ENCODE data around the gene TIMM10.
"Not testable (repeated sequence)": the region's sequence is repeated elsewhere in the genome, so short reads cannot be mapped to it uniquely, and the experiment has no call there.

TIMM10 gene

DNA sequence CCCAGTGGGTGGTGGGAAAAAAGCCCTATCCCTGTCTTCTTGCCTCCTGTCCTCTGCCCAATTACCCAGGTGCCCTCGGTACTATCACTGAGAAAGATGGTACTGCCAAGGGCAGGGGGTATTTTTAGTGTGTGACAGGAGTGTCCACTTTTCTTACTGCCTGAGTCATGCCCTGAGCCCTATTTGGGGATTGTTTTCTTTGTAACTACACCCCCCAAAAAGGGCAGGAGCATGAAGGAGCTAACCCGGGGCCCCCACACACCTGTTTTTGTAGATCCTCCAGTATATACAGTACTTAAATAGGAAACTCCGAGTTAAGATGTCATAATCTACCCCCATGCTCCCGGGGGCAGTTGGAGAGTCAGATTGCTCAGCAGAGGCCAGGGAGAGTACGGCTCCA is 10.6 kb upstream of the TIMM10 start:
- no peak for DNase-seq (ENCODE audit: low read depth)

DNA sequence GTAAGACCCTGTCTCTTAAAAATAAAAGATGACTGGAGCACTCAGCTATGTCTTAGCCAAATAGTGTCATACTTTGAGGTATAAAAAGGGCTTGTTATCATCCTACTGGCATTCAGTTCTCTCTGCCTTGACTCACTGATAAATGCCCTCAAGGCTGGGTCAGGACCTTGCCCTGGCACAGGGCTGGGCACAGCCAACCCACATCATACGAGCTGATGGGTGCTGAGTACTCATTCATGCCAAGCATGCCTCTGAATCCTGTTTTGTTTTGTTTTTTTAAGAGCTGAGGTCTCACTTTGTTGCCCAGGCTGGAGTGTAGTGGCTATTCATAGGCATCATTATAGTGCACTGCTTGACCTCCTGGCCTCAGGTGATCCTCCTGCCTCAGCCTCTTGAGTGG is 8.8 kb upstream of the TIMM10 start:
- DNase-seq (ENCODE audit: low read depth) = no peak

DNA sequence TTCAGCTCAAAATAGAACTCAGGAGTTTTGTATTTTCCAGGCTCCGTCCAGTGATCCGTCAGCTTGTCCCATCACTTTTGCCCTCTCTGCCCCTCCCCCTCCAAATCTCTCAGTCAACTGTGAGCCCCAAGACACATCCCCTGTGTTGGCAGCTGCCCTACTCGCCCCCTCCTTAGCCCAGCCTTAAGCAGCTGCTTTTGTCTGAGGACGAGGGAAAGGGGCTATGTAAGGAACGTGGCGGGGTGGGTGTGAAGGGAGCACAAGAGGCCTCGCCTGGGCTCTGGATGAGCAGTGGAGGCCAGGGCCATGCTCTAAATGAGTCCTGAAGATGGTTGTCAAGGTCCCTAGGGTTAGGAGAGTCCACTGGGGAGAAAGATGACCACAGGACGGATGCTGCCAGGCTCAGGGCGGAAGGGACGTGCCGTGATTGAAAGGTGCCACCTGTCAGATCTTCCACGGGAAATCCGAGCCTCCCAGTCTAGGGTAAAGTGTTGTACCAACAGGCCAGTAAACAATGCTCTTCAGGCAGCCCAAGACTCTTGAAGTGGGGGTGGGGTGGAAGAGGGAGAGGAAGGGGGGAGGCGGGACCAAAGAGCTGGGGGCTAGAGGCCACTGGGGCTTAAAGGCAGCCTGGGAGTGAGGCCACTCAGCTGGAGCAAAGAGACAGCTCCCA is 6.5 kb upstream of the TIMM10 start, which contains the start of gene SMTNL1:
TSS of gene SMTNL1 (plus strand) at position 649 of the 673 bp plus-strand sequence. CDS start 5,048 bp downstream, outside the sequence.
- no peak for DNase-seq (ENCODE audit: low read depth)

DNA sequence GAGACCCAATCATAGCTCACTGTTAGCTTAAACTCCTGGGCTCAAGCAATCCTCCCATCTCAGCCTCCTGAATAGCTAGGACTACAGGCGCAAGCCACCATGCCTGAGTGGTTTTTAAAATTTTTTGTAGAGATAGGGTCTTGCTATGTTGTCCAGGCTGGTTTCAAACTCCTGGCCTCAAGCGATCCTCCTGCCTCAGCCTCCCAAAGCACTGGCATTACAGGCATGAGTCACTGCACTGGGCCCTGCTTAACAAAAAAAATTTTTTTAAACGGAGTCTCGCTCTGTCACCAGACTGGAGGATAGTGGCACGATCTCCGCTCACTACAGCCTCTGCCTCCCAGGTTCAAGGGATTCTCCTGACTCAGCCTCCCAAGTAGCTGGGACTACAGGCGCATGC is 3.9 kb upstream of the TIMM10 start:
- DNase-seq (ENCODE audit: low read depth) = not testable (repeated sequence)

DNA sequence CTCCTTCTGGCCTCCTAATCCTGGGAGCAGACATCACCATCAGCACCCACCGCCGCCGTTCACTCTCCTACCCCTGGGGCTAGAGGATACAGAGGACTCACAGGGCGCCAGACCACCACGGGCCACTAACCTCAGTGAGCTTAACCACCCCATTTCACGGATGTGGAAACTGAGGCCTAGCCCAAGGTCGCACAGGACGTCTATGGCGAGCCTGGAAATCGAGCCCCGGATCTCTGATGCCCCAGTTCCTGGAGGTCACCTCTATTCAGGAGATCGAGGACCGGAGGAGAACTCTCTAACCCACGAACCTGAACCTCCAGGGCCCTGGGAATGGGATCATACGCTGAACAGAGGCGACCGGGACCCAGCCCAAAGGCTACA is 349 bp downstream of the TIMM10 start:
- DNase-seq (ENCODE audit: low read depth) = no peak

DNA sequence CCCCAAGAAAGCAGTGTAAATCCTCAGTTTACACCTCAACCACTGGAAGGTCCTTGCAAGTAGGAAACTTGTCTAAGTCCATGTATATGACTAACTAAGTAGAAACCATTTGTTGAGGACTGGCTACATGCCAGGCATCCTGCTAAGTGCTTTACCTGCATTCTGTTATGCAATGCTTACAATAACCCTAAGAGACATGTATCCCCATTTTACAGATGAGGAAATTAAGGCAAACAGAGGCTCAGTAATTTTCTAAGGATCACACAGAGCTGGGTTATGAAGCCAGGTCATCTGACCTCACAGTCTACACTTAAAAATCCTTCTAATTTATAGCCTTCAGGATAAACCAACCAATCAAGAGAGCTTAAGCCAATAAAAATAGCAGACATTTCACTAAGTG is 1.5 kb downstream of the TIMM10 start:
- DNase-seq (ENCODE audit: low read depth) = no peak

DNA sequence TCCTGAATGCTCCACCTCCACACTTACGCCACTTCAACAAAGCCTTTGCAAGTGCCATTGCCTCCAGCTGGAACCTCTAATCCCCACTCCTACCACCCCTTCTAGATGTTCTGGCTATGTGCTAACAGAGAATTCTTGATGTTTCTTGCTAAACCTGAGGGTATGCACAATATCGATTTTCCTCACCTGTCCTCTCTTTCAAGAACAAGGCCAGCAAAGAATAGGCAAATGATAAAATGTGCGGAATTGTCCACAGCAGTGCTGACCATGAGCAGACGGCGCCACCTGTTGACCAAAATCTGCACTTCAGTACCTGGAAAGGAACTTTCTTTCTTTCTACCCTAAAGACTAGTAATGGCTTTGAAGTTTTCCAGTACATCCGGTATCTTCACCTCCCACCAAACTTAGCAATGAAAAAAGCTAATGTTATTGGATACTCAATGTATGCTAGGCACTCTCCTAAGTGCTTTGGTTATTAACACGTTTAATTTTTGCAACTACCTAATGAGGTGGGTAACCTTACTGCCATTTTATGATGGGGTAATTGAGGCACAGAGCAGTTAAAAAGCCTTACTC is 3.4 kb downstream of the TIMM10 start:
- no peak for DNase-seq (ENCODE audit: low read depth)

DNA sequence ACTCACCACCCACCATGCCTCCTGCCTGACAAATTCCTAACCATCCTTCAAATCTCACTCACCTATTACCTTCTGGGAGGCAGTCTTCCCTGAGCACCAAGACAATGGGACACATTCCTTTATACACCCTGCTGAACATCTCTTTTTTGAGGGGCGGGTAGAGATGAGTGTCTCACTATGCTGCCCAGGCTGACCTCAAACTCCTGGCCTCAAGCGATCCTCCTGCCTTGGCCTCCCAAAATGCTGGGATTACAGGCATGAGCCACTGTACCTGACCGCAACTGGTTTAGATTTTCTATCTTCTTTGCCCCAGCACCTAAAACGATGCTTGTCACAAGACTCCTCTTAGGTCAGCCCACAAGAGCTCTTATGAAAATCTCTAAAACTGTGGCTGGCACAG is 7.1 kb downstream of the TIMM10 start:
- no peak for DNase-seq (ENCODE audit: low read depth)

DNA sequence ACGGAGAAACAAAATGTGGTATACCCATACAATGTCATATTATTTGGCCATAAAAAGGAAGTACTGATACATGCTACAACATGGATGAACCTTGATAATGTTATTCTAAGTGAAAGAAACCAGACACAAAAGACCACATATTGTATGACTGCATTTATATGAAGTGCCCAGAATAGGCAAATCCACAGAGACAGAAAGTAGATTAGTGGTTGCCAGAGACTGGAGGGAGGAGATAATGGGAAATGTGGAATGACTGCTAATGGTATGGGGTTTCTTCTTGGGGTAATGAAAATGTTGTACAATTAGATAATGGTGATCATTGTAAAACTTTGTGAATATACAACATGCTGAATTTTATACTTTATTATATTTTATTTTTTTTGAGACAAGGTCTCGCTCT is 9.4 kb downstream of the TIMM10 start:
- DNase-seq (ENCODE audit: low read depth) = no peak

DNA sequence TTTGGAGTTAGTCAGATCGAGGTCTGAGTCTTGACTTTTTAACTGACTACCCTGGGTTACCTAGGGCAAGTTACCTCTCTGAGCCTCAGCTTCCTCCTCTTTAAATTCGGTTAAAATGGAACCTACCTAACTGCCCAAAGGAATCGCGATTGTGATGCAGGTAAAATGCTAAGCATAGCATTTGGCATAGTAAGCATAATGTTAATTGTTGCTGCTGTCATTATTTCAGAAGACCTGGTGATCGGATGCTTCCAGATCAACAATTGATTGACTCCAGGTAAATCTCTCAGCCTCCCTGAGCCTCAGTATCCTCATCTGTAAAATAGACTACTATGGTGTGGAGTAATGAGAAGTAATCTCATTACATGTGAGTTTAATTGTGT is 14.5 kb downstream of the TIMM10 start:
- no peak for DNase-seq (ENCODE audit: low read depth)

DNA sequence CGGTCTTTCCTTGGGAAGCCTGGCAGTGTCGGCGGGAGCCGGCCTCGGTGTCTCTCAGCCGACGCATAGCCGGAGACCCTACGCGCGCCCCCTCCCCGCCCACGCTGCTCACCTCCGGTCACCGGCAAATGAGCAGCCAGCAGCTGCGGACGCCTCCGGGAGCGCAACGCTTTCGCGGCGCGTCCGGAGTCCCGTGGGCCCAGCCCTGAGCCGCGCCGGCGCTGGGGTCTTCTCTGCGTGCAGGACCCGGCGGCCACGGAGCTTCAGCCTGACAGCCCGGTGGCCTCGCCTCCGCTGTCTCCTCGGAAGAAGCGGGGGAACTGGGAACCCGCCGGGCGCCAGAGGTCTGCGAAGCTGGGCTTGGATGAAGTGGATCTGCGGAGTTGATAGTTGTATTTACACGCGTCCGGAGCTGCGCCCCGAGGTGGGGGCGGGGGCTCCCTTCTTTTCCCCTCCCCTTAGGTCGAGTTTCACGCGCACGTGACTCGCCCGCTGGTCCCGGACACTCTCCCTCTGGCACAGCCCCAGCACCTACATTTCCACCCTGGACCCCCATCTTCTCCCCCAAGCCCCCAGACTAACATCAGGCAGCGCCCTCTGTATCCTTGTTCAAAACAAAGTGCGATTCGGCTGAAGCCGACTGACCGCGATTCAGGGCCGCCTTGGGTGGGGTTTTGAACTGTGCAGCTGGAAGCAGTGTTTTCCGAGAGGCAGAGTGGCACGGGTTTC is 15.1 kb downstream of the TIMM10 start, which contains the start of gene SLC43A1:
TSS of gene SLC43A1 (minus strand) at position 371 of the 729 bp plus-strand sequence. CDS start 1,591 bp downstream, outside the sequence.
- no peak for DNase-seq (ENCODE audit: low read depth)

DNA sequence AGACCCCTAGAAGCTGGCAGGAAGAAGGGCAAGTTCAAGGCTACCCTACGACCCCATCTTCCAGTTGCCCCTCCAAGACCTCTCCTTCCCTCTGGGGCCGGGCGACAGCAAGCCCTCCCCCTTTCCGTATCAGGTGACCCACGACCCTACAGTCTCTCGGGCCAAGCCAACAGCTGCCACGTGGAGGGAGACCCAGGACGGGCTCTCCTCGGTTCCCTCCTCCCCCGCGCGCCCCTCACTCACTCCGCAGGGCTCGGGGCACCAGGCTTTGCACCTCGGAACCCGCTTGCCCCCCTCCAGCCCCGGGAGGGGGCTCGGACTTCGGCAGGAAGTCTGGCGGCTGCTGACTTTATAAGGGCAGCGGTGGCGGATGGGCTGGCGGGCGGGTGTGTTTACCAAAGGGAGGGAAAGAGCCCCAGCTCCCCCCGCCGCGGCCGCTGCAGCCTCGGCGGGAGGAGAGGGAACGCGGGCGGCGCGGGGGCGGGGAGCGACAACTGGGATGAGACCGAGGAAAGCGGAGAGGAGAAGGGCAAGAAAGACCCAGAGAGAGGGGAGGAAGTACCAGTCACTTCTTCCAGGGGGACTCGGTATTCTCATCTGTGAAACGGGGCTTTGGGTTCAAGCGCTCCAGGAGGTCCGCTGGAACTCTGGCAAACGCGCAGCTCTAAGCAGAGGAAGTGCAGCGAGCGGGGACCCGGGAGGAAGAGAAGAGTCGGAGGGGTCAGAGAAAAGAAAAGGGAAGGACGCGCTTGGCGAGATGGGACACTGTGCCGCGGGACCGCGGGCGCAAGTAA is 15.8 kb downstream of the TIMM10 start:
- no peak for DNase-seq (ENCODE audit: low read depth)

DNA sequence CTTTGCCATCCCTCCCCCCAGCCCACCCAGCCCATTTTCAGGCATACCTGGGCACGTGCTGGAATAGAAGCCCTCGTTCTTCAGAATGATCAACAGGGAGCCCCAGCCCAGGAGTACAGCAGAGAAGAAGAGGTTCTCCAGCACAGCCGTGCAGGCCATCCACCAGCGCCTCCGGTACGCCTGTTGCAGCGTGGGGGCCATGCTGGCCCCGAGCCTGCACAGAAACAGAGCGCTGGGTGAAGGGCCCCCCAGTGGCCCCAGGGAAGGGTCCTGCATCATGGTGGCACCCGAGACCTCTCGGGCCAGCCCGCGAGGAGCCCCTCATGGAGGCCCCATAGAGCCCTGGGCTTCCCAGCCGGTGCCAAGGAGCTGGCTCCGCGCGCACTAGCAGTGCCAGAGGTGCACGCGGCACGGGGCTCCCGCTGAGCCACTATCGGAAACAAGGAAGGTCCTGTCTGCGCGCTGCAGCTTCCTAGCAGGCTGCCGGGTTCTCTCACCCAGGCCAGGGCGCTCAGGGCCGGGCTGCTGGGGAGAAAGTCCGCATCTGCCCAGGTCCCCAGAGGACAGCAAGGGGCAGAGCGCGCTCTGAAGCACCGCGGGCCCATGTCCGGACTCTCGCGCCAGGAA is 16.5 kb downstream of the TIMM10 start:
- DNase-seq (ENCODE audit: low read depth) = no peak

DNA sequence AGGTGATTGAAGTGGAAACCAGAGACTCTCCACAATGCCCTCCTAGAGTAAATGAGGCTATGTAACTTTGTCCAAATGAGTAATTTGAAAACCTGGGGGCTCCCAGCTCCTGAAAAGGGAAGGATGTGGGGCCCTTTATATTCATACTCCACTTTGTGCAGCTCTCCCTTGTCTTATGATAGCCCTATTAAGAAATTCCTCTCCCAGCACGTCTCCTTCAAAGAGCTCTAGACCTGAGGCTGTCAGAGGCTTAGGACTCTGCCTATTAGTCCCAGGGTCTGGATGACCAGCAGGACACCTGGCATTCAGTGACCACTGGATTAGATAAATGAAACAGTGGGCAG is 17.1 kb downstream of the TIMM10 start:
- no peak for DNase-seq (ENCODE audit: low read depth)

DNA sequence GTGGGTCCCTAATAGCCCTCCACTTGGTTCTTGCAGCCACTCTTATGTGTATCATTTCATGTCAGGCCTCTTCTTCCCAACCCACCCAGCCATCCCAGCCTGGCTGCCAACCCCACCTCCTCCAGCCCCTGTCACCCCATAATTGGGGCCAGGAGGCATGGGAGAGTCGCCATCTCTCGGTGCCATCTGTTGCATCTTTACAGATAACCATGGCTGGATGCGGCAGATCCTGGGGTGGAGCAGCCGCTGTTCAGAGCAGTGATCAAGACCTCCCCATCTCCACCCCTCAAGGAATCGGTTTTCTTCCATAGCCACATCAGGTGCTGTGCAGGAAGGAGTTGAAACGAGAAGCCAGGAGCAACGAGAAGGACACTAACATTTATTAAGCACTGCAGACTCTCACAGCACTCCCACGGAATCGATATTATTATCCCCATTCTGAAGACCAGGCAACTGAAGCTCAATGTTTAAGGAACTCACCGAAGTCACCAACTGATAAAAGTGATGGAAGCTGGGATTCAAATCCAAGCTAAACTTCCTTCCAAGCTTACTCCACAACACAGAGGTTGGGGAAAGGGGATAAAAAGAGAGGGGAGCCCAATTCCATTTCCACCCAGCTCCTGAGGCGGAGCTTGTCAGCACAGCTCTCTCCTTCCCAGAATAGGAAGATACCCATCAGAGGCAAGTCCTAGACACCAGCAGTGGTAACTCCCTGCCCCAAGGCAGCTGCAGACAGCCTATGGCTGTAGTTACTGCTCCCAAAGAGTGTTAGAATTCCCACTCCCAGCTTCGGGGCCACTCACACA is 17.7 kb downstream of the TIMM10 start:
- no peak for DNase-seq (ENCODE audit: low read depth)

DNA sequence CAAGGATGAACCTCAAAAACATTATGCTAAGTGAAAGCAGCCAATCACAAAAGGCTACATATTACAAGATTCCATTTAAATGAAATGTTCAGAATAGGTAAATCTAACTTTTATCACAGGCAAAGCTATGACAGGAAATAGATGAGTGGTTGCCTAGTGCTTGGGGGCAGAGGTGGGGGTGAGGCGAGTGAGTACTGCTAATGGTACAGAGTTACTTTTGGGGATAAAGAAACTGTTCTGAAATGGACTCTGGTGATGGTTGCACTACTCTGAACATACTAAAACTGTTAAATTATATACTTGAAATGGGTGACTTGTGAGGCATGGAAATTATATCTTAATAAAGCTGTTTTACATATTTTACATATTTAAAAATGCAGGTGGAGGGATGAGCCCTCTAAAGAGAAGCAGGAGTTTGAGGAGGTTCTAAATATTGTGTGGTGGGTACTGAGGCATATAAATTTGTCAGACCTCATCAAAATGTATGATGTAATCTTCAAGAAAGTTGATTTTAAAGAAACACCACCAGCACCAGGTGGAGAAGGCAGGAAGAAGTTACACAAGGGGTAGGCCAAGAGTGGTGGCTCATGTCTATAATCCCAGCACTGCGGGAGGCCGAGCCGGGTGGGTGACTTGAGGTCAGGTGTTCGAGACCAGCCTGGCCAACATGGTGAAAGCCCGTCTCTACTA is 18.7 kb downstream of the TIMM10 start:
- no peak for DNase-seq (ENCODE audit: low read depth)

DNA sequence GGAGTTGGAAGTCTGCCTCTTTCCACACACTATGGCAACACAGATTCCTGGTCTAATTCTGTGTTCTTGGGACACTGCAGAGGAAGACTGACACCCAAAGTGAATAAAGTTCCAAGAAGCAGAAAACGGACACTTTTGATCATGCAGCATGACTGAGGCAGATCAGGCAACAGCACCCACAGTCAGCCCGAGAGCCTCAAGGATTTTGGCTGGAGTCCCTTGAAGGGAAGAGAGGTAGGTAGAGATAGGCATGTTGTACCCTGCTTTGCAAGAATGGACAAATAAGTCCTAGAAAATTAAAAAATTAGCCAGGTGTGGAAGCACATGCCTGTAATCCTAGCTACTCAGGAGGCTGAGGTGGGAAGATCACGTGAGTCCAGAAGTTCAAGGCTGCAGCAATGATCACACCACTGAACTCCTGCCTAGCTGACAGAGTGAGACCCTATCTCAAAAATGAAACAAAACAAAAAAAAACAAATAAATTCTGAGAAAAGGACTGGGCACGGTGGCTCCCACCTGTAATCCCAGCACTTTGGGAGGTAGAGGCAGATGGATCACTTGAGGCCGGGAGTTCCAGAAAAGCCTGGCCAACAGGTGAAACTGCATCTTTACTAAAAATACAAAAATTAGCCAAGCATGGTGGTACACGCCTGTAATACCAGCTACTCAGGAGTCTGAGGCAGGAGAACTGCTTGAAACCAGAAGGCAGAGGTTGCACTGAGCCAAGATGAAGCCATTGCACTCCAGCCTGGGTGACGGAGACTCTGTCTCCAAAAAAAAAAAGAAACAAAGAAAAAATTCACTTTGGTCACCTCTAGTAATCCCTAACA is 22.0 kb downstream of the TIMM10 start:
- no peak for DNase-seq (ENCODE audit: low read depth)

DNA sequence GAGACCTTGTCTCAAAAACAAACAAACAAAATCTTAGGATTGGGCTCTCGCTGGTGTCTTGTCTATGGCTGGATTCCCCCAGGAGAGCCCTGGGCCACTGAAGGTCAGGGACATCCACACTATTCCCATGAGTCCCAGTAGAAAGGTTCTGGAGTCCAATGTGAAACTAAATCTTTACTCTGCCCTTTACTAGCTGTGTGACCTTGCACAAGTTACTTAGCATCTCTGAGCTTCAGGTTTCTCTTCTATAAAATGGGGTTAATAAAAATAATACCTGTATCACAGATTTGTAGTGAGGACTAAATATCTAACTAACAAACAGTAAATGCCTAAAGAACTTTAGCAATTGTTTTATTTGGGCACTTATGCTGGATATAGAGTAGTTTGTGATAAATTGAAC is 24.0 kb downstream of the TIMM10 start:
- DNase-seq (ENCODE audit: low read depth) = no peak

DNA sequence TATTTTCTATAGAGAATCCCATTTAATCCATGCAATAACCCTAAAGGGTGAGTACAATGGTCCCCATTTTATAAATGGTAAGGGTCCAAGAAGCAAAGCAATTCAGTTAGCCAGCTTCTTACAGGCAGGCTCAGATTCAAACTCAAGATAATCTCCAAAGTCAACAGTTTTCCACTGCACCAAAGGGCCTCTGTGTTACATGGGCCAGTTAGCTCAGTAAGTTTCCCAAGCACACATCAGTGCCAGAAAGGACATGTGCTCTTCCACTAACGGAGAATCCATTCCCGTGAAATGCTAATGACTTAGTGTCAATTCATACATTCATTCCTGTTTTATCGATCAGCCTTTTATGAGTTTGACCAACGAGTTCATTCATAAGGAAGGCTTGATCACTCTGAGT is 26.0 kb downstream of the TIMM10 start:
- DNase-seq (ENCODE audit: low read depth) = no peak

DNA sequence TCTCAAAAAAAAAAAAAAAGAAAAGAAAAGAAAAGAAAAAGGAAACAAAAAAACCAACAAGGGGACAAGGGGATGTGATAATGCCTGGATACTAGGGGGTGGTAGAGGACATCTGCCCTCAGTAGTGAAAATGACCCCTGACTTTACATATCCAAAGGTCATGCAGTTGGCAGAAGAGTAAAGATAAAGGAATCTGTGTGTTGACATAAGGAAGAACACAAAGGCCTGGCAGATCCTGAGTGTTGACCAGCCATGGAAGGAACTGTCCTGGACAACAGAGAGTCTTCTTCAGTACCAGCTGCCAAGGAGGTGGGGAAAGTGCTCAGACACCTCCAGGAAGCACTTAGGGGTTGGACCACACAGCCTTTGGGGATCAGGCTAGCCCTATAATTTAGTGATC is 27.7 kb downstream of the TIMM10 start:
- no peak for DNase-seq (ENCODE audit: low read depth)
